Omental fat pad (tissue), 4 donors: ENCODE measurements around the gene GRIA1. TPM values are rescaled to one million over a fixed set of nuclear protein-coding genes. Genes with fewer than 3 reads are reported as not detected.

ENCODE experiments used
- ATAC-seq: fragments of 150-250 bp; one replicate; pipeline ENCODE4 v1.9.1; 2016; ENCODE audit warnings: mild to moderate bottlenecking, moderate library complexity; ENCODE audit not compliant: low FRiP score
- DNase-seq: peaks from one replicate; pipeline ENCODE4 v3.0.0-alpha.2; 2019; ENCODE audit warnings: low spot score
- CTCF ChIP-seq, 3 donors: fragments of 450-650 bp; IDR thresholded peaks; one replicate each; pipeline ENCODE4 v1.5.1; 2016 to 2017; ENCODE audit warnings: antibody characterized with exemption in 3 of 3, mild to moderate bottlenecking in 3 of 3, moderate library complexity in 2 of 3
- total RNA-seq, 4 donors: library from RNA; depleted of rRNA; stranded (reverse); fragments of >200 nt; gene quantifications; one replicate each; pipeline ENCODE4 v1.1.0, GENCODE V29; 2016

Gene GRIA1
- total RNA-seq, 4 donors from 2014 or later = 1.7 to 9.6 (median 5.0) TPM; not detected in 1

DNA sequence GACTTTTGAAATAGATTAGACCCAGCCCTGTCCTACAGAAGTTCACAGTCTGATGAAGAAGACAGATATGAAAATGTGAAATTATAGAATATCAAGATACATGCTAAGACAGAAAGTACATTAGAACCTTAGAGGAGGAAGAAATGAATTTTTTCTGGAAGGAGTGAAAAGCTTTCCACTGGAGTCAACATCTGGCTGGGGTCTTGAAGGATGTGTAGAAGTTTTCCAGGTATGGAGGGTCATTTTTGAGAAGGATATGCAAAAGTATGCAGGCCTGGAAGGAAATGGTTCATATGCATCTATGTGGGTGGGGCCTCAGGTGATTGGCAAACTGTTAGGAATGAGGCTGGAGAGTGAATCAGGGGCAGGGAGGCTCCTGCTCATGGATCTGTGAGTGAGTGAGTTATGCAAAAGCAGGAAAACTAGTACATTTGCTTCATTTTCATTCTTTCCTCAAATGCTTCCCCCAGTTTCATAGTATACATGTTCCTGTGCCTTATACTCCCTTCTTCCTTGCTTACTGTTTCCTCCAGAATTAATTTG, 142.3 kb downstream of the GRIA1 start:
- no peak for DNase-seq
- TF ChIP-seq CTCF (IDR thresholded peaks at IDR 0.05) = no peak
- ATAC-seq = no peak

DNA sequence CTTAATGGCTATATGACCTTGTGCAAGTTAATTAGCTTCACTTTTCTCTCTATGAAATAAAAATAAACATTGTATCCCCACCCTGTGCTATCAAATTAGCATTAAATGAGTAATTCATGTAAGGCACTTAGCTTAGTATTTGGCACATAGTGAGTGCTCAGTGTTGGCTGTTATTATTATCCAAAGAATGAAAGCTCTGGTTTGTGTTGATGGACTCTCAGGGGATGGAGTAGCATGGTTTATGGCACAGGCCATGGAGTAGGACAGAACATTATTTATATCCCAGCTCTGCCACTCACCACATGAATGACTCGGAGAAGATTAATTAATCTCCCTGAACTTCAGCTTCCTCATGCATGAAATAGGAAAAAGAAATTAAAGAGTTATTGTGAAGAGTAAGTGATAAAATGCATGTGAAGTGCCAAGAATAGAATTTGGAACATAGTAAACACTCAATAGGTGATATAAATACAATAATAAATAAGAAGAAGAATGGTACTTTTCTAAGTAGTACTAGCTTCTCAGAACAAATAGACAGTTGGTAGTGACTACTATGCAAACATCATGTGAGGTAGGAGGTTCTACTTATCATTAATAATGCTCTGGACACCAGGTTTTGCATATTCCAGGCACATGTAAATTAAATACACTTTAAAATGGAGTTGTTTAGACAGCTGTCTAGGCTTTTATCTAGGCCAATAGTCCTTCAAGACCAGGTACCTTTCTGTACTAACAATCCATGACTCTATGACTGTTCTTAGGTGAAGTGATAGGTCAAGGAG, 146.4 kb downstream of the GRIA1 start:
- no peak for DNase-seq
- ATAC-seq = no peak
- TF ChIP-seq CTCF (IDR thresholded peaks at IDR 0.05) = no peak

GRCh38 chr5:153640293-153640692, 149.8 kb downstream of the GRIA1 start:
- DNase-seq (no peak), ATAC-seq (no peak)
- TF ChIP-seq CTCF (IDR thresholded peaks at IDR 0.05) = no peak

GRCh38 chr5:153641183-153641688, 150.8 kb downstream of the GRIA1 start:
- DNase-seq = no peak
- ATAC-seq = peak; percentile 66
- no peak for TF ChIP-seq CTCF (IDR thresholded peaks at IDR 0.05)

GRCh38 chr5:153654504-153655200, 164.2 kb downstream of the GRIA1 start:
- no peak for TF ChIP-seq CTCF (IDR thresholded peaks at IDR 0.05)
- ATAC-seq = no peak
- no peak for DNase-seq

- no peak for ATAC-seq
- DNase-seq = no peak
These were observed 164.7 kb downstream of the GRIA1 start for GRCh38 chr5:153655201-153655510.

More at GRCh38 chr5:153655201-153655510, 164.7 kb downstream of the GRIA1 start:
- no peak for TF ChIP-seq CTCF (IDR thresholded peaks at IDR 0.05)
